CD14-positive monocyte (primary cell): ENCODE measurements around the gene TEAD4. TPM values are rescaled to one million over a fixed set of nuclear protein-coding genes. Genes with fewer than 3 reads are reported as not detected.

Experiments used
- DNase-seq, 3 donors: peaks; one replicate each; pipeline ENCODE4 v3.0.0-alpha.2; 2011 to 2022
- H2AFZ ChIP-seq: 2 replicates; pipeline ENCODE4 v1.6.0; 2012; ENCODE audit warnings: mild to moderate bottlenecking, low read depth, low read length, inconsistent platforms; ENCODE audit not compliant: insufficient read depth, poor library complexity, severe bottlenecking
- H3K27ac ChIP-seq, 2 donors: 1 replicate in 1 of 2; 2 replicates in 1 of 2; pipeline ENCODE4 v1.5.1; 2012 to 2013; ENCODE audit warnings: low read length in 2 of 2, control low read depth in 1 of 2, inconsistent platforms in 1 of 2, low read depth in 1 of 2, mild to moderate bottlenecking in 1 of 2
- H3K27me3 ChIP-seq, 2 donors: one replicate each; pipeline versions ENCODE4 v1.6.0 to v1.6.1; 2011 to 2013; ENCODE audit warnings: low read length in 2 of 2; ENCODE audit not compliant: control insufficient read depth in 2 of 2, insufficient read depth in 2 of 2
- H3K36me3 ChIP-seq, 2 donors: replicated peaks in 1 of 2; 1 replicate in 1 of 2; 2 replicates in 1 of 2; pipeline versions ENCODE4 v1.5.1 to v1.6.1; 2012 to 2013; ENCODE audit warnings: low read length in 2 of 2, control low read depth in 1 of 2, inconsistent platforms in 1 of 2, mild to moderate bottlenecking in 1 of 2; ENCODE audit not compliant: insufficient read depth in 2 of 2, control insufficient read depth in 1 of 2
- H3K4me1 ChIP-seq, 2 donors: 1 replicate in 1 of 2; 2 replicates in 1 of 2; pipeline versions ENCODE4 v1.5.1 to v1.6.1; 2012 to 2013; ENCODE audit warnings: low read length in 2 of 2, control low read depth in 1 of 2, inconsistent platforms in 1 of 2, mild to moderate bottlenecking in 1 of 2, moderate library complexity in 1 of 2; ENCODE audit not compliant: insufficient read depth in 2 of 2, control insufficient read depth in 1 of 2
- H3K4me2 ChIP-seq: replicated peaks from 2 replicates; pipeline ENCODE3; 2012; ENCODE audit warnings: low read length, moderate library complexity, mild to moderate bottlenecking; ENCODE audit not compliant: poor library complexity, severe bottlenecking; ENCODE audit errors: extremely low read depth
- H3K4me3 ChIP-seq, 3 experiments: fragments of 200-600 bp in 1 of 3; sonication (generic) in 1 of 3; replicated peaks in 1 of 3; 1 replicate in 2 of 3; 2 replicates in 1 of 3; pipeline ENCODE4 v1.5.1; 2011 to 2013; ENCODE audit warnings: low read length in 3 of 3, mild to moderate bottlenecking in 3 of 3, control low read depth in 2 of 3, low read depth in 2 of 3, inconsistent platforms in 1 of 3, moderate library complexity in 1 of 3
- H3K79me2 ChIP-seq: 2 replicates; pipeline ENCODE4 v1.6.0; 2012; ENCODE audit warnings: mild to moderate bottlenecking, control low read depth, inconsistent platforms, low read length, moderate library complexity; ENCODE audit not compliant: insufficient read depth
- H3K9ac ChIP-seq: 2 replicates; pipeline ENCODE4 v1.6.0; 2017; ENCODE audit warnings: low read length, mild to moderate bottlenecking; ENCODE audit not compliant: insufficient read depth, poor library complexity, severe bottlenecking
- H3K9me3 ChIP-seq, 2 donors: replicated peaks in 1 of 2; 1 replicate in 1 of 2; 2 replicates in 1 of 2; pipeline versions ENCODE4 v1.5.1 to v1.6.1; 2012 to 2013; ENCODE audit warnings: low read length in 2 of 2, control low read depth in 1 of 2; ENCODE audit not compliant: control insufficient read depth in 1 of 2, insufficient read depth in 1 of 2
- H4K20me1 ChIP-seq: 2 replicates; pipeline ENCODE4 v1.6.0; 2012; ENCODE audit warnings: mild to moderate bottlenecking, low read length, control low read depth, moderate library complexity; ENCODE audit not compliant: insufficient read depth
- H3K27ac Mint-ChIP-seq, 7 donors: one replicate each; pipeline ENCODE4 v1.8.0; 2020; ENCODE audit warnings: mild to moderate bottlenecking in 7 of 7, mixed read lengths in 7 of 7, moderate library complexity in 6 of 7, inconsistent platforms in 2 of 7
- H3K27me3 Mint-ChIP-seq, 3 donors: one replicate each; pipeline ENCODE4 v1.8.0; 2021 to 2022; ENCODE audit warnings: low read depth in 3 of 3, mild to moderate bottlenecking in 3 of 3, mixed read lengths in 3 of 3, moderate library complexity in 3 of 3, inconsistent platforms in 1 of 3
- H3K36me3 Mint-ChIP-seq, 2 donors: one replicate each; pipeline ENCODE4 v1.8.0; 2020; ENCODE audit warnings: mixed read lengths in 2 of 2, inconsistent platforms in 1 of 2, mild to moderate bottlenecking in 1 of 2
- H3K4me1 Mint-ChIP-seq: one replicate; pipeline ENCODE4 v1.8.0; 2020; ENCODE audit warnings: mild to moderate bottlenecking, mixed read lengths
- H3K4me3 Mint-ChIP-seq, 2 donors: one replicate each; pipeline ENCODE4 v1.8.0; 2020; ENCODE audit warnings: mild to moderate bottlenecking in 2 of 2, mixed read lengths in 2 of 2, moderate library complexity in 1 of 2
- H3K9me3 Mint-ChIP-seq, 7 donors: one replicate each; pipeline ENCODE4 v1.8.0; 2020 to 2022; ENCODE audit warnings: mixed read lengths in 7 of 7, mild to moderate bottlenecking in 6 of 7, moderate library complexity in 6 of 7, inconsistent platforms in 2 of 7
- CTCF ChIP-seq: fragments of 200-600 bp; IDR thresholded peaks from one replicate; pipeline ENCODE4 v1.8.0; 2022; ENCODE audit warnings: antibody characterized with exemption, mild to moderate bottlenecking
- WGBS: methylation state at CpG from one replicate; pipeline ENCODE4 v1.1.5; 2013; ENCODE audit warnings: missing lambda C conversion rate; ENCODE audit not compliant: insufficient coverage; 5-methylcytosine and 5-hydroxymethylcytosine counted together
- intact Hi-C, 2 donors: fragments of 100-400 bp; cut with micrococcal nuclease; formaldehyde crosslinking; loops; one replicate each; pipeline versions ENCODE4 v1.15.0 to v1.15.1; 2023
- polyA plus RNA-seq, 3 donors: library from polyadenylated mRNA; depleted of rRNA in 1 of 3; unstranded in 2 of 3; stranded (reverse) in 1 of 3; fragments of 300-500 nt in 2 of 3; fragments of >200 nt in 1 of 3; fragmentation: Illumina TruSeq in 2 of 3; gene quantifications; 1 replicate in 2 of 3; 2 replicates in 1 of 3; pipeline ENCODE4 v1.2.3, GENCODE V29; 2012 to 2021

Gene TEAD4
- polyA plus RNA-seq, 3 donors: not detected

DNA sequence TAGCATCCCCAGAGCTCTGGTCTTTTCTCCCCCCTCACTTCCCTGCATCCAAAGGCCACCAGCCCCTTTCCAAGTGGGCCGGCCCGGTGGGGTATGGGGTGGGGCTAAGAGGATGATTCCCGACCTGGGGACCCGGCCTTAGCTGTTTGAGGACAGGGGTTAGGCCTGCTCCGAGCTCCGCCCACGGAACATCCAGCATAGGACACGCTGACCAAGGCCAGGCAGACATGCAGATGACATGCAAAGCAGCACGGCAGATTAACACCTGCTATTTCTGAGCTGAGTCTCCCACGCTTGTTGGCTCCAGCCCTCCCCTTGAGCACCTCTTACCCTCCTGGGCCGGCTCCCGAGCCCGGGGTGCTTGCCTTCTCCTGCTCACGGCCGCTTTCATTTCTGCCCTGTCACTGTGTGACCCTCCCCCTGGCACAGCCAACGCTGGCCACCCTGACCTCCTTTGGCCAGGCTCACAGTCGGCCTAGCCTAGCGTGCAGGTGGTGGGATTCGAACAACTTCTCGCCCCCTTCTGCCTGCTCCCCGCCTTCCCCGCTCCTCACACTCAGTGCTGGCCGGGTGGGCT is 40.2 kb downstream of the TEAD4 start:
- Histone ChIP-seq H3K79me2 (no peaks in the 10 kb centered on the region), H3K9me3 (no peaks in the 10 kb centered on the region), H3K36me3 (no peaks in the 10 kb centered on the region), H3K4me1 (no peaks in the 10 kb centered on the region), H3K27ac (no peak overlapping the region), H4K20me1 (no peaks in the 10 kb centered on the region), H3K27me3 (no peaks in the 10 kb centered on the region), H2AFZ (no peak overlapping the region), H3K4me2 (no peak overlapping the region), H3K4me3 (no peak overlapping the region), H3K9ac (no peak overlapping the region)
- Mint-ChIP-seq H3K4me1 (no peaks in the 10 kb centered on the region), H3K4me3 (no peak overlapping the region), H3K27ac (no peak overlapping the region), H3K36me3 (no peaks in the 10 kb centered on the region), H3K9me3 (no peaks in the 10 kb centered on the region), H3K27me3 (peaks cover 2 to 4% (median 4%) of the 10 kb centered on the region in 3 donors)
- DNase-seq: no peak
- intact Hi-C loops: no loop called here
- WGBS: 87% methylated on average over 21 of the region's 23 CpGs
- no peak for TF ChIP-seq CTCF

DNA sequence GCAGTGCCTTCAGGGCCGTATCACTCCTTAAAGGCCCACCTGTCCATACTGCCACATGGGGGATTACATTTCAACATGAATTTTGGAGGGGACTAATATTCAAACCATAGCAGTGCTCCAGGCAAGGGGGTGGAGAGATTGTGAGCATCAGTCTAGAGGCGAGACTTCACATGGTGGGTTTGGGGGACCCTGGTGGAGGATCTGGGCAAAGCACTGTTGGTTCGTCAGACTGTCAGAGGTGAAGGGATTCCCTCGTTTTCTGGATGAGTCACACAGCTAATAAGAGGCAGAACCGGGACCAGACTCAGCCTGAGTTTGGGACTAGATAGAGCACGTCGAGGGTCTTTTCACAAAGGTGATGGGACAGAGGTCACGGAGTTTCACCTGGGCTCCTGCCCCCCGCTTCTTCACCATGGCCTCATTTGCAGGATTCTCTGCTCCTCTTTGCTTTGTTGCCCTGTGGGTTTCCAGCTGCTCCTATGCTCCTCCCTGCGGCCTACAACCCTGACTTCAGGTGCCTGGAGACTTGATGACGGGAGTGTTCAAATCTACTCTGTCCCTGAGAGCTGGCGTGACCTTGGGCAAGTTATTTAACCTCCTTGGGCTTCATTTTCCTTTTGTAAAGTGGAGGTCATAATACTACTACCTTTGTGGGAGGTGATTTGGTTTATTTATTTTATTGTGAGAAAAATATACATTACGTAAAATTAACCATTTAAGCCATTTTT is 41.5 kb downstream of the TEAD4 start:
- no peak overlapping the region for H3K4me2 ChIP-seq
- no peaks in the 10 kb centered on the region for H3K79me2 ChIP-seq
- Mint-ChIP-seq H3K4me3 (no peak overlapping the region), H3K36me3 (no peaks in the 10 kb centered on the region), H3K27me3 (peaks cover 0 to 5% (median 4%) of the 10 kb centered on the region in 3 donors), H3K9me3 (no peaks in the 10 kb centered on the region), H3K4me1 (no peaks in the 10 kb centered on the region), H3K27ac (no peak overlapping the region)
- 85% methylated on average over 11 of the region's 13 CpGs for WGBS
- no peak for TF ChIP-seq CTCF
- no peaks in the 10 kb centered on the region for H3K27me3 ChIP-seq
- no peak overlapping the region for H3K27ac ChIP-seq
- no peaks in the 10 kb centered on the region for H3K36me3 ChIP-seq
- no peak overlapping the region for H3K4me3 ChIP-seq
- DNase-seq: no peak
- H4K20me1 ChIP-seq: no peaks in the 10 kb centered on the region
- no peaks in the 10 kb centered on the region for H3K9me3 ChIP-seq
- intact Hi-C loops: no loop called here
- H3K9ac ChIP-seq: no peak overlapping the region
- H3K4me1 ChIP-seq: no peaks in the 10 kb centered on the region
- H2AFZ ChIP-seq: no peak overlapping the region
